PFSK-1 (cell line): ENCODE results near the gene NPY1R.

ENCODE experiments used
- POLR2AphosphoS5 ChIP-seq: IDR thresholded peaks from 2 replicates; pipeline ENCODE4 v1.6.1; 2012; ENCODE audit warnings: low read depth, mild to moderate bottlenecking, control low read depth, low read length, moderate library complexity
- SIN3A ChIP-seq: IDR thresholded peaks from 2 replicates; pipeline ENCODE4 v1.6.1; 2012; ENCODE audit warnings: mild to moderate bottlenecking, low read length, moderate library complexity, borderline replicate concordance; ENCODE audit not compliant: insufficient read depth
- TAF1 ChIP-seq: IDR thresholded peaks from 2 replicates; pipeline ENCODE4 v1.6.1; 2012; ENCODE audit warnings: low read length, control low read depth, borderline replicate concordance; ENCODE audit not compliant: insufficient read depth
- TF ChIP-seq, protein P1 (sequence below), 2 experiments: IDR thresholded peaks; 2 replicates each; pipeline versions ENCODE4 v1.6.1 to v1.8.0; 2011 to 2012; ENCODE audit warnings: low read depth in 2 of 2, low read length in 2 of 2, control low read depth in 1 of 2, inconsistent platforms in 1 of 2, mild to moderate bottlenecking in 1 of 2, moderate library complexity in 1 of 2; ENCODE audit not compliant: insufficient read depth in 1 of 2

DNA sequence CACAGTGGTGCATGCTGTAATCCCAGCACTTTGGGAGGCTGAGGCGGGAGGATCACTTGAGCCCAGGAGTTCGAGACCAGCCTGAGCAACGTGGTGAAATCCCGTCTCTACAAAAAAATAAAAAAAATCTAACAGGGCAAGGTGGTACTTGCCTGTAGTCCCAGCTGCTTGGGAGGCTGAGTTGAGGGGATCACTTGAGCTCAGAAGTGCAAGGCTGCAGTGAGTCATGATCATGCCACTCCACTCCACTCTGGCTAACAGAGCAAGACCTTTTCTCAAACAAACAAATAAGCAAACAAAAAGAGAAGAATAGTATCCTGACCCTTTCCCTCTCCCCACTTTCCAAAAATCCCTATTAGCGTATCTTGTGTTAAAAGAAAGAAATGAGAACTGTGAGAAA lies 52.7 kb downstream of the NPY1R start:
- TF ChIP-seq, protein P1, sequence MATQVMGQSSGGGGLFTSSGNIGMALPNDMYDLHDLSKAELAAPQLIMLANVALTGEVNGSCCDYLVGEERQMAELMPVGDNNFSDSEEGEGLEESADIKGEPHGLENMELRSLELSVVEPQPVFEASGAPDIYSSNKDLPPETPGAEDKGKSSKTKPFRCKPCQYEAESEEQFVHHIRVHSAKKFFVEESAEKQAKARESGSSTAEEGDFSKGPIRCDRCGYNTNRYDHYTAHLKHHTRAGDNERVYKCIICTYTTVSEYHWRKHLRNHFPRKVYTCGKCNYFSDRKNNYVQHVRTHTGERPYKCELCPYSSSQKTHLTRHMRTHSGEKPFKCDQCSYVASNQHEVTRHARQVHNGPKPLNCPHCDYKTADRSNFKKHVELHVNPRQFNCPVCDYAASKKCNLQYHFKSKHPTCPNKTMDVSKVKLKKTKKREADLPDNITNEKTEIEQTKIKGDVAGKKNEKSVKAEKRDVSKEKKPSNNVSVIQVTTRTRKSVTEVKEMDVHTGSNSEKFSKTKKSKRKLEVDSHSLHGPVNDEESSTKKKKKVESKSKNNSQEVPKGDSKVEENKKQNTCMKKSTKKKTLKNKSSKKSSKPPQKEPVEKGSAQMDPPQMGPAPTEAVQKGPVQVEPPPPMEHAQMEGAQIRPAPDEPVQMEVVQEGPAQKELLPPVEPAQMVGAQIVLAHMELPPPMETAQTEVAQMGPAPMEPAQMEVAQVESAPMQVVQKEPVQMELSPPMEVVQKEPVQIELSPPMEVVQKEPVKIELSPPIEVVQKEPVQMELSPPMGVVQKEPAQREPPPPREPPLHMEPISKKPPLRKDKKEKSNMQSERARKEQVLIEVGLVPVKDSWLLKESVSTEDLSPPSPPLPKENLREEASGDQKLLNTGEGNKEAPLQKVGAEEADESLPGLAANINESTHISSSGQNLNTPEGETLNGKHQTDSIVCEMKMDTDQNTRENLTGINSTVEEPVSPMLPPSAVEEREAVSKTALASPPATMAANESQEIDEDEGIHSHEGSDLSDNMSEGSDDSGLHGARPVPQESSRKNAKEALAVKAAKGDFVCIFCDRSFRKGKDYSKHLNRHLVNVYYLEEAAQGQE (IDR thresholded peaks at IDR 0.05; ENCODE audit: insufficient read depth in 1 of 2, low read depth in 2 of 2, low read length in 2 of 2) = no peak
- TF ChIP-seq SIN3A (no peak), POLR2AphosphoS5 (no peak), TAF1 (no peak)
